HepG2 (cell line): ENCODE measurements around the gene PARG. TPM values are rescaled to one million over a fixed set of nuclear protein-coding genes. Genes with fewer than 3 reads are reported as not detected.
"Not testable (repeated sequence)": the region's sequence is repeated elsewhere in the genome, so short reads cannot be mapped to it uniquely, and the experiment has no call there.

Experiments used
- ATAC-seq: fragments of 200-7000 bp; cut with Tn5 transposase; 3 replicates; pipeline ENCODE4 v1.9.1; 2020; ENCODE audit warnings: mild to moderate bottlenecking, moderate library complexity
- Bru-seq: library from RNA; stranded (reverse); fragments of 400-500 nt; gene quantifications from one replicate; lab custom pipeline; 2021; lab: Mats Ljungman, UMichigan
- BruChase-seq, 2 experiments: library from RNA; stranded (reverse); fragments of 400-500 nt; gene quantifications; one replicate each; lab custom pipeline; 2021; lab: Mats Ljungman, UMichigan
- BruUV-seq: library from RNA; stranded (reverse); fragments of 400-500 nt; replicated peaks from 2 replicates; lab custom pipeline; 2021; lab: Mats Ljungman, UMichigan
- CTCF ChIA-PET: fragments of 300-600 bp; formaldehyde crosslinking; extraction: SDS; loops from one replicate; lab custom pipeline; 2021; ENCODE audit warnings: low total read pairs, inconsistent platforms, low intra/inter-chr PET ratio; lab: Yijun Ruan, JAX
- POLR2A ChIA-PET: fragments of 350-600 bp; sonication (Branson Sonifier 250); formaldehyde crosslinking; loops from one replicate; lab custom pipeline; 2020; ENCODE audit warnings: antibody characterized with exemption, inconsistent platforms; lab: Yijun Ruan, JAX
- DNase-seq: peaks from one replicate; pipeline ENCODE4 v3.0.0-alpha.2; 2015; ENCODE audit warnings: low spot score
- FAIRE-seq: peaks from 3 replicates; lab custom pipeline; 2011; peaks lifted over from hg19 to GRCh38; lab: Jason Lieb, UNC
- H2AFZ ChIP-seq: one replicate; pipeline ENCODE4 v1.6.1; 2011; ENCODE audit warnings: low read length, inconsistent platforms
- H3K27ac ChIP-seq: fragments of 300-600 bp; 3 replicates; pipeline ENCODE4 v1.8.0; 2011; ENCODE audit warnings: mixed run types, mild to moderate bottlenecking, mixed read lengths, low read length, inconsistent platforms; ENCODE audit not compliant: insufficient read depth; ENCODE audit errors: extremely low read length
- H3K27me3 ChIP-seq, 2 experiments: fragments of 200-600 bp in 1 of 2; 2 replicates in 1 of 2; 3 replicates in 1 of 2; pipeline versions ENCODE4 v1.6.0 to v1.8.0; 2011; ENCODE audit warnings: low read length in 2 of 2, mild to moderate bottlenecking in 2 of 2, moderate library complexity in 2 of 2, inconsistent platforms in 1 of 2; ENCODE audit not compliant: insufficient read depth in 2 of 2, control insufficient read depth in 1 of 2
- H3K36me3 ChIP-seq, 2 experiments: fragments of 200-600 bp in 1 of 2; replicated peaks in 1 of 2; 2 replicates in 1 of 2; 3 replicates in 1 of 2; pipeline versions ENCODE4 v1.5.1 to v1.8.0; 2011; ENCODE audit warnings: low read length in 2 of 2, inconsistent platforms in 1 of 2; ENCODE audit not compliant: insufficient read depth in 2 of 2, control insufficient read depth in 1 of 2
- H3K4me1 ChIP-seq: 2 replicates; pipeline ENCODE4 v1.5.1; 2012; ENCODE audit warnings: low read length, inconsistent platforms; ENCODE audit not compliant: insufficient read depth
- H3K4me2 ChIP-seq: 2 replicates; pipeline ENCODE4 v1.6.0; 2011; ENCODE audit warnings: low read depth, low read length, inconsistent platforms
- H3K4me3 ChIP-seq, 3 experiments: fragments of 200-600 bp in 1 of 3; sonication (generic), shearing (Covaris generic) in 1 of 3; replicated peaks in 1 of 3; 2 replicates each; pipeline ENCODE4 v1.5.1; 2011 to 2016; ENCODE audit warnings: low read length in 3 of 3, inconsistent platforms in 2 of 3, low read depth in 2 of 3, mild to moderate bottlenecking in 2 of 3, control low read depth in 1 of 3, mixed read lengths in 1 of 3; ENCODE audit not compliant: insufficient read depth in 1 of 3
- H3K79me2 ChIP-seq: one replicate; pipeline ENCODE4 v1.6.1; 2011; ENCODE audit warnings: low read length, inconsistent platforms; ENCODE audit not compliant: insufficient read depth
- H3K9ac ChIP-seq: 2 replicates; pipeline ENCODE4 v1.6.0; 2011; ENCODE audit warnings: mild to moderate bottlenecking, low read depth, low read length, inconsistent platforms; ENCODE audit not compliant: insufficient read depth
- H3K9me3 ChIP-seq: 2 replicates; pipeline ENCODE4 v1.5.1; 2012; ENCODE audit warnings: mild to moderate bottlenecking, low read length
- H4K20me1 ChIP-seq: 2 replicates; pipeline ENCODE4 v1.6.0; 2011; ENCODE audit warnings: inconsistent platforms, mild to moderate bottlenecking, low read length, moderate library complexity; ENCODE audit not compliant: insufficient read depth
- AHR ChIP-seq: IDR thresholded peaks from 2 replicates; pipeline ENCODE4 v1.6.1; 2018; ENCODE audit warnings: missing genetic modification reagents, missing compliant biosample characterization
- HINFP ChIP-seq: sonication (generic); formaldehyde crosslinking; IDR thresholded peaks from 2 replicates; pipeline ENCODE4 v1.4.0; 2020; ENCODE audit warnings: low read depth, mild to moderate bottlenecking, missing genetic modification reagents
- IRF9 ChIP-seq: sonication (generic); formaldehyde crosslinking; IDR thresholded peaks from 2 replicates; pipeline ENCODE4 v1.8.0; 2022; ENCODE audit warnings: missing genetic modification reagents, mild to moderate bottlenecking, borderline replicate concordance
- MED1 ChIP-seq: sonication (generic); formaldehyde crosslinking; IDR thresholded peaks from 2 replicates; pipeline ENCODE4 v1.4.0; 2020; ENCODE audit warnings: missing genetic modification reagents
- THAP9 ChIP-seq: sonication (generic); formaldehyde crosslinking; IDR thresholded peaks from 2 replicates; pipeline ENCODE4; 2020; ENCODE audit warnings: missing genetic modification reagents, mild to moderate bottlenecking, borderline replicate concordance
- YEATS4 ChIP-seq: sonication (generic); formaldehyde crosslinking; IDR thresholded peaks from 2 replicates; pipeline ENCODE4 v1.4.0; 2020; ENCODE audit warnings: missing genetic modification reagents, borderline replicate concordance
- ZNF224 ChIP-seq: sonication (generic); formaldehyde crosslinking; IDR thresholded peaks from 2 replicates; pipeline ENCODE4 v1.5.0; 2020; ENCODE audit warnings: mild to moderate bottlenecking, missing genetic modification reagents
- ZNF225 ChIP-seq: sonication (generic); formaldehyde crosslinking; IDR thresholded peaks from 2 replicates; pipeline ENCODE4 v1.4.0; 2020; ENCODE audit warnings: mild to moderate bottlenecking, missing genetic modification reagents
- ZNF33B ChIP-seq: sonication (generic); formaldehyde crosslinking; IDR thresholded peaks from 2 replicates; pipeline ENCODE4 v1.5.1; 2020; ENCODE audit warnings: mild to moderate bottlenecking, missing genetic modification reagents
- WGBS: methylation state at CpG from one replicate; pipeline ENCODE4 v1.1.6; 2017; ENCODE audit warnings: low lambda C conversion rate; 5-methylcytosine and 5-hydroxymethylcytosine counted together
- in situ Hi-C: cut with HindIII; loops from 2 replicates; pipeline ENCODE4 v1.10.0; 2017; ENCODE audit warnings: low pct_unique_long_range_greater_than_20kb; ENCODE audit not compliant: extremely low pct_ligation_motif_present
- intact Hi-C: fragments of 100-400 bp; cut with micrococcal nuclease; formaldehyde crosslinking; loops from one replicate; pipeline ENCODE4 v1.10.0; 2022; ENCODE audit not compliant: unreplicated experiment
- long read RNA-seq, 2 experiments: library from RNA in 1 of 2; library from polyadenylated mRNA in 1 of 2; stranded (forward) in 1 of 2; unstranded in 1 of 2; transcript quantifications; one replicate each; pipeline ENCODE4 v2.0.0, GENCODE V29; 2019 to 2022
- polyA minus RNA-seq, 3 experiments: library from RNA; depleted of rRNA, polyadenylated mRNA; stranded (reverse); fragments of >200 nt; gene quantifications; 2 replicates each; pipeline ENCODE4 v1.2.3, GENCODE V29; 2011; ENCODE audit warnings: low replicate concordance in 1 of 3
- polyA plus RNA-seq, 8 experiments: library from polyadenylated mRNA; depleted of rRNA in 3 of 8; stranded (reverse) in 7 of 8; unstranded in 1 of 8; fragments of >200 nt; fragmentation: Illumina TruSeq in 4 of 8; extraction: Trizol in 4 of 8; gene quantifications; 2 replicates each; pipeline versions ENCODE4 v1.2.1 to v1.2.3, GENCODE V29; 2011 to 2016; ENCODE audit warnings: low read depth in 4 of 8, missing spikeins in 1 of 8, mixed read lengths in 1 of 8; ENCODE audit not compliant: insufficient read depth in 1 of 8
- total RNA-seq, 5 experiments: library from RNA; depleted of rRNA; stranded (reverse); fragments of >200 nt; fragmentation: Illumina TruSeq; extraction: Trizol; gene quantifications; 2 replicates each; pipeline ENCODE4 v1.2.3, GENCODE V29; 2016; ENCODE audit warnings: low read depth in 1 of 5

PARG gene
- 36.8 and 37.2 TPM in 2 replicates for total RNA-seq (2016; rRNA removed; fragmentation: Illumina TruSeq; extraction: Trizol)
- 31.6 and 33.2 TPM in 2 replicates for total RNA-seq (2016; cell fraction: cytosol; rRNA removed; fragmentation: Illumina TruSeq; extraction: Trizol; ENCODE audit: low read depth)
- total RNA-seq (2016; cell fraction: insoluble cytoplasmic fraction; rRNA removed; fragmentation: Illumina TruSeq; extraction: Trizol) = 36.3 and 38.1 TPM in 2 replicates
- 30.4 and 32.8 TPM in 2 replicates for total RNA-seq (2016; cell fraction: membrane; rRNA removed; fragmentation: Illumina TruSeq; extraction: Trizol)
- total RNA-seq (2016; cell fraction: nucleus; rRNA removed; fragmentation: Illumina TruSeq; extraction: Trizol) = 55.9 and 64.5 TPM in 2 replicates
- 11.4 and 12.4 TPM in 2 replicates for polyA plus RNA-seq (2011; rRNA removed)
- 6.7 and 8.1 TPM in 2 replicates for polyA plus RNA-seq (2011; cell fraction: cytosol; rRNA removed)
- polyA plus RNA-seq (2011; cell fraction: nucleus; rRNA removed) = 15.9 and 16.6 TPM in 2 replicates
- polyA plus RNA-seq (2012) = 12.5 and 12.6 TPM in 2 replicates
- 0.85 and 0.93 TPM in 2 replicates for polyA plus RNA-seq (2016; cell fraction: cytosol; fragmentation: Illumina TruSeq; extraction: Trizol; ENCODE audit: low read depth)
- polyA plus RNA-seq (2016; cell fraction: insoluble cytoplasmic fraction; fragmentation: Illumina TruSeq; extraction: Trizol; ENCODE audit: low read depth) = 23.2 and 24.9 TPM in 2 replicates
- polyA plus RNA-seq (2016; cell fraction: membrane; fragmentation: Illumina TruSeq; extraction: Trizol; ENCODE audit: low read depth) = 2.9 TPM in 2 replicates
- 25.3 and 27.2 TPM in 2 replicates for polyA plus RNA-seq (2016; cell fraction: nucleus; fragmentation: Illumina TruSeq; extraction: Trizol; ENCODE audit: insufficient read depth, low read depth)
- 15.7 and 33.8 TPM in 2 replicates for polyA minus RNA-seq (2011; rRNA and poly(A)+ RNA removed; ENCODE audit: low replicate concordance)
- polyA minus RNA-seq (2011; cell fraction: cytosol; rRNA and poly(A)+ RNA removed) = 16.3 and 18.3 TPM in 2 replicates
- 110 and 121 TPM in 2 replicates for polyA minus RNA-seq (2011; cell fraction: nucleus; rRNA and poly(A)+ RNA removed)
- percentile 73 among the genes with signal in this experiment for Bru-seq, nascent RNA
- BruChase-seq, experiment 1, labeled RNA remaining after a 6-hour chase = percentile 73 among the genes with signal in this experiment
- percentile 76 among the genes with signal in this experiment for BruChase-seq, experiment 2, labeled RNA remaining after a 2-hour chase
- long read RNA-seq, experiment 1, partial matches to known transcripts = 1 of 8 reads
- long read RNA-seq, experiment 1, other reads (novel, unspliced or antisense) = 7 of 8 reads
- long read RNA-seq, experiment 2, partial matches to known transcripts = 3 of 13 reads
- long read RNA-seq, experiment 2, other reads (novel, unspliced or antisense) = 10 of 13 reads

- peak within 1 kb of the TSS; percentile 77 for H3K27ac ChIP-seq
- ATAC-seq = peak; percentile 87
- intact Hi-C loops = loop anchor here (5.0 kb wide), 1 partner anchor 281 kb away; no protein-coding TSS in a partner anchor
- H3K27me3 ChIP-seq, in situ Hi-C loops, H2AFZ ChIP-seq, H3K9me3 ChIP-seq, CTCF ChIA-PET, H4K20me1 ChIP-seq, H3K36me3 ChIP-seq: not testable (repeated sequence)
- POLR2A ChIA-PET = interaction anchor here (1.0 kb wide), 2 partner anchors 8 to 402 kb away, joined by 3 read pairs; partner anchors contain the start of gene ERCC6
- peaks cover 41% of the 10 kb centered on the region for H3K79me2 ChIP-seq
- peak; percentile 28 for FAIRE-seq
- H3K4me3 ChIP-seq = peak within 1 kb of the TSS; percentile 53 to 93 (median 83)
- peak within 1 kb of the TSS; percentile 73 for H3K4me2 ChIP-seq
- BruUV-seq = TSS peak; percentile 75
- peak within 1 kb of the TSS; percentile 87 for H3K9ac ChIP-seq
- peaks cover 16% of the 10 kb centered on the region for H3K4me1 ChIP-seq
- 2% methylated on average over 48 of the region's 81 CpGs for WGBS
- DNase-seq = peak; percentile 74
- 0 out of 2 replicates have a peak, but pooled peaks have one; percentile 76 for TF ChIP-seq IRF9 (CRISPR knock-in tag)
- 0 out of 2 replicates have a peak, but pooled peaks have one; percentile 25 for TF ChIP-seq ZNF224
- peak; percentile 71; the same call in 1 of the 2 replicates for TF ChIP-seq HINFP (CRISPR knock-in tag)
- peak; percentile 84; the same call in 1 of the 2 replicates for TF ChIP-seq YEATS4 (CRISPR knock-in tag)
- TF ChIP-seq THAP9 = peak; percentile 80; the same call in 1 of the 2 replicates
- TF ChIP-seq AHR (CRISPR knock-in tag) = 0 out of 2 replicates have a peak, but pooled peaks have one; percentile 45
- peak; percentile 45; the same call in 1 of the 2 replicates for TF ChIP-seq MED1
- TF ChIP-seq ZNF33B (CRISPR knock-in tag) = peak; percentile 35; the same call in 1 of the 2 replicates
- TF ChIP-seq ZNF225 (CRISPR knock-in tag) = 0 out of 2 replicates have a peak, but pooled peaks have one; percentile 52
These were observed at the start of gene PARG, which contains the start of gene TIMM23B for GRCh38 chr10:49941447-49942338. Gene PARG (minus strand): TSS chr10:49942027. CDS start chr10:49941725, 302 bp downstream. Gene TIMM23B (plus strand): TSS chr10:49942053. CDS start chr10:49942195, 142 bp downstream.
